ENCODE data around the gene MGMT. TPM values are rescaled to one million over a fixed set of nuclear protein-coding genes. Genes with fewer than 3 reads are reported as not detected.

Gene MGMT
- total and polyA plus RNA-seq, 2 donors (not counting 3 experiments of a cell fraction or from before 2014, with no cell fraction given), result 15.0 to 15.2 TPM

GRCh38 chr10:129787557-129787956 is 320.5 kb downstream of the MGMT start:
- POLR2A ChIA-PET, result no interaction called here
- dilution Hi-C loops (cut with MboI; ENCODE audit: extremely low pct_ligation_motif_present, low sequenced_read_pairs), result no loop called here
- H3K27ac ChIP-seq (ENCODE audit: insufficient read depth, low read depth, low read length), result no peak overlapping the region

More at GRCh38 chr10:129787557-129787956, 320.5 kb downstream of the MGMT start:
- Histone ChIP-seq H3K79me2 (ENCODE audit: control insufficient read depth, insufficient read depth, low read length) (no peaks in the 10 kb centered on the region), H2AFZ (ENCODE audit: low read depth, low read length) (no peak overlapping the region), H3K9ac (replicated peaks; ENCODE audit: extremely low read depth, insufficient read depth, low read length) (no peak overlapping the region), H4K20me1 (replicated peaks; ENCODE audit: control insufficient read depth, extremely low read depth, insufficient read depth, low read length) (no peaks in the 10 kb centered on the region), H3K27me3 (ENCODE audit: control insufficient read depth in 2 of 2, insufficient read depth in 2 of 2, low read length in 2 of 2) (no peaks in the 10 kb centered on the region), H3K9me3 (replicated peaks; ENCODE audit: control insufficient read depth, insufficient read depth, low read length) (peaks cover 6% of the 10 kb centered on the region), H3K36me3 (ENCODE audit: control insufficient read depth in 2 of 2, extremely low read depth in 1 of 2, insufficient read depth in 2 of 2, low read length in 2 of 2) (no peaks in the 10 kb centered on the region), H3K4me2 (ENCODE audit: insufficient read depth, low read length) (no peak overlapping the region), H3K4me1 (ENCODE audit: control insufficient read depth, extremely low read depth, insufficient read depth, low read length) (no peaks in the 10 kb centered on the region), H3K9me1 (replicated peaks; ENCODE audit: control insufficient read depth, extremely low read depth, insufficient read depth, low read length) (no peaks in the 10 kb centered on the region), H3K4me3 (replicated peaks in 1 of 3; ENCODE audit: insufficient read depth in 1 of 3, low read depth in 1 of 3, low read length in 3 of 3) (no peak overlapping the region)
- no peak for TF ChIP-seq FOS (IDR thresholded peaks at IDR 0.05; ENCODE audit: borderline replicate concordance, insufficient read depth, low read length)
- no peak for TF ChIP-seq CTCF (IDR thresholded peaks at IDR 0.05; ENCODE audit: extremely low read depth in 1 of 2, insufficient read depth in 1 of 2, low read depth in 1 of 2, low read length in 2 of 2)
- no peak for TF ChIP-seq JUN (IDR thresholded peaks at IDR 0.05; ENCODE audit: borderline replicate concordance, insufficient read depth, insufficient read length, low read depth)
- no peak for TF ChIP-seq POLR2A (IDR thresholded peaks at IDR 0.05; ENCODE audit: low read depth, low read length)
- TF ChIP-seq EZH2 (IDR thresholded peaks at IDR 0.05; ENCODE audit: borderline replicate concordance, low read depth, low read length, severe bottlenecking), result no peak
- TF ChIP-seq GATA2 (IDR thresholded peaks at IDR 0.05; ENCODE audit: insufficient read depth, insufficient read length, low read depth, low read length), result no peak
- TF ChIP-seq MAX (IDR thresholded peaks at IDR 0.05; ENCODE audit: insufficient read depth, insufficient read length), result no peak
- no peak for TF ChIP-seq POLR2AphosphoS5 (IDR thresholded peaks at IDR 0.05; ENCODE audit: insufficient read depth, low read depth, low read length)
- TF ChIP-seq MYC (IDR thresholded peaks at IDR 0.05; ENCODE audit: low read depth, low read length), result no peak
- FAIRE-seq (no peak), DNase-seq (ENCODE audit: low read depth, low spot score) (no peak)
- intact Hi-C loops (cut with micrococcal nuclease), result no loop called here
- BruUV-seq (replicated peaks), result no TSS peak
- CTCF ChIA-PET, result no interaction called here
